COLO668 (cell line): Measurements from ENCODE around the gene RPL41.
"Not testable (repeated sequence)": the region's sequence is repeated elsewhere in the genome, so short reads cannot be mapped to it uniquely, and the experiment has no call there.

Experiments
- DNase-seq: peaks from one replicate; lab custom pipeline; 2025; ENCODE audit not compliant: unreplicated experiment; lab: John Stamatoyannopoulos, UW

RPL41 gene

GRCh38 chr12:56116267-56117081 is at the start of gene RPL41:
TSS of gene RPL41 (plus strand) at chr12:56116633.
- peak; percentile 89 for DNase-seq

GRCh38 chr12:56071648-56072047 is 44.8 kb upstream of the RPL41 start:
- DNase-seq, result no peak

- no peak for DNase-seq
Measured at GRCh38 chr12:56074396-56074795, 42.0 kb upstream of the RPL41 start.

DNA sequence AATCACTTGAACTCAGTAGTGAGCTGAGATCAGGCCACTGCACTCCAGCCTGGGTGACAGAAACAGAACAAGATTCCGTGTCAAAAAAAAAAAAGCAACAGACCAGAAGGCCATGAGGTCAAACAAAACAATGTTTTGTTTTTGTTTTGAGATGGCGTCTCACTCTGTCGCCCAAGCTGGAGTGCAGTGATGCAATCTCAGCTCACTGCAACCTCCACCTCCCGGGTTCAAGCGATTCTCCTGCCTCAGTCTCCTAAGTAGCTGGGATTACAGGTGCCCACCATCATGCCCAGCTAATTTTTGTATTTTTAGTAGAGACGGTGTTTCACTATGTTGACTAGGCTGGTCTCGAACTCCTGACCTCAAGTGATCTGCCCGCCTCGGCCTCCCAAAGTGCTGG is 38.5 kb upstream of the RPL41 start:
- DNase-seq, result not testable (repeated sequence)

DNA sequence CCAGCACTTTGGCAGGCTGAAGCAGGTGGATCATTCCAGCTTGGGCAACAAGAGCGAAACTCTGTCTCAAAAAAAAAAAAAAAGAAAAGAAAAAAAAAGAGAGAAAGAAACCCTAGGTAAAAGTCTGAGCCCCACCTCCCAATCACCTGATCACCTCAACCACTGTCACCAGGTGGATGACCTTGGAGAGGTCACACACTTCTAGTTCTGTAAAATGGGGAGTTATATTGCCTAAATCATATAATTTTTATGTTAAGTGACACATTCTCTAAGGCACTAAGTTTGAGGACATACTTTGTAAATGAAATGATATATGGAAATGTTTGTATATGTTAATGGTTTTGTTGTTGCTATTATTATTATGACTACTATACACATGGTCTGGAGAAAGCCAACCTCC is 38.0 kb upstream of the RPL41 start:
- no peak for DNase-seq

DNA sequence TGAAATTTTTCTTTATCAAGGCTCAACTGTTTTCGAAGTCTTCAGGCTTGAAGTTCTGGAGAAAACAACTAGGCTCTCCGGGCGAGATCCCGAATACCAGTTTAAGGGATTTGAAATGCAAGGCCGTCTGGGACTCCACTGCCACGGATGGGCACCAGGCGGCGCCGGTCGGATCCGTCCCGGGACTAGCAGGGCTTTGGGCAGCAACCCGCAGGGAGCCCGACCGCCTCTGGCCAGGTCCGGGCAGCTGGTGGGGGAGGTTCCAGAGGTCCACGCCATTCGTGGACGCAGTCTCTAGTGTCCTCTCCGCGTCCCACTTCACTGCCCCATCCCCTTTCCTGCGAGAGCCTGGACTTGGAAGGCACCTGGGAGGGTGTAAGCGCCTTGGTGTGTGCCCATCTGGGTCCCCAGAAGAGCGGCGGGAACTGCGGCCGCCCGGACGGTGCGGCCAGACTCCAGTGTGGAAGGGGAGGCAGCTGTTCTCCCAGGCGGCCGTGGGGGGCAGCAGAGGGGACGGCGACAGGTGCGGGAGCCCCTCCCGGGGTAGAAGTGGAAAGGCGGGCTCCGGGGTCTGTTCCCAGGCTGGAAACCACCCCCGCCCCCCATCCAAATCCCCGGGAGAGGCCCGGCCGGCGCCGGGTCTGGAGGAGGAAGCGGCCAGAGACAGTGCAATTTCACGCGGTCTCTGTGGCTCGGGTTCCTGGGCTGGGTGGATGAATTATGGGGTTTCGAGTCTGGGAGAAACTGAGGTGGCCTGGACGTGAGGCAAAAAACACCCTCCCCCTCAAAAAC is 37.3 kb upstream of the RPL41 start:
- peak; percentile 75 for DNase-seq

DNA sequence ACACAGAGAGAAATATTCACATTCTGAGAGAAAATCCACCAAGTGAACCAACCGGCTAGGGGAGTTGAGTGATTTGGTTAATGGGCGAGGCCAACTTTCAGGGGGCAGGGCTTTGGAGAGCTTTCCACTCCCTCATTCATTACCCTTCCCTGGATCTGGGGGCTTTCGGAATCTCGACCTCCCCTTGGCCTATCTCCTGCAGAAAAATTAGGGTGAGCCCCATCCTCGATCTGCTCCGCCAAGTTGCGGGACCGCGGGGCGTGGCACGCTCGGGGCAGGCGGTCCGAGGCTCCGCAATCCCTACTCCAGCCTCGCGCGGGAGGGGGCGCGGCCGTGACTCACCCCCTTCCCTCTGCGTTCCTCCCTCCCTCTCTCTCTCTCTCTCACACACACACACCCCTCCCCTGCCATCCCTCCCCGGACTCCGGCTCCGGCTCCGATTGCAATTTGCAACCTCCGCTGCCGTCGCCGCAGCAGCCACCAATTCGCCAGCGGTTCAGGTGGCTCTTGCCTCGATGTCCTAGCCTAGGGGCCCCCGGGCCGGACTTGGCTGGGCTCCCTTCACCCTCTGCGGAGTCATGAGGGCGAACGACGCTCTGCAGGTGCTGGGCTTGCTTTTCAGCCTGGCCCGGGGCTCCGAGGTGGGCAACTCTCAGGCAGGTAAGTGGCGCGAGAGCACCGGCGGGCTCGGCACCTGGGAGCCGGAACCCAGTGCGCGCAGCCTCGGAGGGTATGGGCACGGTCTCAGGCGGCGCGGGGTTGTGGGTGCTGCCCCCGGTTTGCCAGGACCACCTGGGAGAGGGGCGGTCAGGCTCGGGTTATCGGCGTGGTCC is 36.5 kb upstream of the RPL41 start, which contains the start of gene ERBB3:
TSS of gene ERBB3 (plus strand) at position 443 of the 833 bp plus-strand sequence. CDS start at position 579, 136 bp downstream.
- DNase-seq, result peak; percentile 79

GRCh38 chr12:56080556-56081138 is 35.8 kb upstream of the RPL41 start:
- DNase-seq, result peak; percentile 18

DNA sequence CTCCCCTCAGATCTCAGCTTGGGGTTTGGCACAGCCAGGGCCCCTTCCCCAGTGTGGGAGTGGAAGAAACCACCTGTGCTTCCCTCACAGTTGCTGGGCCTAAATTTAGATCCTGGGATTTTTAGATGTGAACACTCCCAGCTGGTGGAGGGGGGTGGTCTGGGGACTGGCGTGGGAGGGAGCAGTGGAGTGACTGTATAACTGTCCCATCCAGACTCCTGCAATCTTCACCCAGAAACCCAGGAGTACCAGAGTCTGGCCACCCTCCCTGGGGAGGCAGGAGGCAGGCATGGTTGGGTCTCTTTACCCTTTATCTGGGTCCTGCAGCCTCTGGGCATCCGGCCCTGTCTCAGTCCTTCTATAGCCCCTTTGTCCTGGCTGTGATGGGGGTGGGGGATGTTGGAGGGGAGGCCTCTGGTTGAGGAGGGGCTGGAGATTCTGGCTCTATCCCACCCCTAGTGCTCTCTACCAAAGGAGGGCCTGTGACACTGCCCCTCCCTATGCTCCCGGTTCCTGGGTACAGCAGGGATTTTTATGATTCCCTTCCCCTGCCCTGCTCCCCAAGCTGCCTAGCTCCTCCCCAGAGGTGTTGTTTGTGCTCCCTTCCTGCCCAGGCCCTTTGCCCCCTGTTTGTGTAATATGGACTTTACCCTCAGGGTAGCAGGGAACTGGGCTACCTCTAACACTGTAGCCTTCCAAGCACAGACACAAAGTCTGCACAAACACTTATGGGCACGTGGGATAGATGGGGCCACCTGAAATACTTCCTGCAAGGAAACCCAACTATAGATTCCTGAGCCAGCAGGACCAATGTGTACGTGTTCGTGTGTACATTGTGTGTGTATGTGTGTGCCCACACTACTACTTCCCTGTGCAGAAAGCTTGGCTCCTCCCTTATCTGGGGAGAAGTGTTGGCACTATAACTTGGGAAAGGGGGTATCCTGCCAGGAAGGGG is 34.8 kb upstream of the RPL41 start:
- peak; percentile 18 for DNase-seq

- no peak for DNase-seq
Measured at GRCh38 chr12:56082382-56082781, 34.1 kb upstream of the RPL41 start.

DNA sequence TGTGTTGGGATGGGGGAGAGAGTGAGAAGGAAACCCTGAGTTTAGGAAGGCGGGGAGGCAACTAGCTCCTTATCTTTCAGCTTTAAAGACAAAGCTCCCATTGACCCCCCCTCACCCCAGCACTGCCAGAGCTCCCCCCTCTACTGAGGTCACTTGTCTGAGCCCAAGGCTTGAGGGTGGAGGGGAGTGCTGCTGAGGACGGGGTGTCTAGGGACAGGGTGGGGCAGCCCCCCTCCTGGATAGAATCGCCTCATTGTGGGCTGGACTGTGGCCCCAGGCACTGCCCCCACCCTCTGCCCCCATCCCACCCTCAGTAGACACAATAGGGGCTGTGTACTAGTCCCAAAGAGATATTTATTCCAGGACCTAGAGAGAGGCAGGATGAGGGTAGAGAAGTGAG is 33.5 kb upstream of the RPL41 start:
- DNase-seq, result no peak

GRCh38 chr12:56084958-56085543 is 31.4 kb upstream of the RPL41 start:
- DNase-seq, result peak; percentile 4

DNA sequence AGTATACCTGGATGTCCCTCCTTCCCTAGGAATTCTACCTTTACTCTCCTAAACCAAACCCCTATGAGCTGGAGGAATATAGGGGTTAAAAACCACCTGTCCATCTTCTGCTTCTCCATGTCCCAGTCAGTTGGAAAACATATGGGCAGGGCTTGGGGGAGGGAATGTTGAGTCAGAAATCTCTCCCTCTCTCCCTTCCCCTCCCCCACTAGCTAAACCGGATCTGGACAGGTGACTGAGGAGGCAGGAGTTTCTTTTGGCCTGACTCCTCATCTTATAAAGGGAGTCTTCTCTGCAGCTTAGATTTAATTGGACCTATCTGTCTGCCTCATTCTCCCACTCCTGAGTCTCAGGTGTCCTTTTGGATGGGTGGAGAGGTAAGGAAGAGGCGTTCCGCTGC is 30.3 kb upstream of the RPL41 start:
- no peak for DNase-seq

DNA sequence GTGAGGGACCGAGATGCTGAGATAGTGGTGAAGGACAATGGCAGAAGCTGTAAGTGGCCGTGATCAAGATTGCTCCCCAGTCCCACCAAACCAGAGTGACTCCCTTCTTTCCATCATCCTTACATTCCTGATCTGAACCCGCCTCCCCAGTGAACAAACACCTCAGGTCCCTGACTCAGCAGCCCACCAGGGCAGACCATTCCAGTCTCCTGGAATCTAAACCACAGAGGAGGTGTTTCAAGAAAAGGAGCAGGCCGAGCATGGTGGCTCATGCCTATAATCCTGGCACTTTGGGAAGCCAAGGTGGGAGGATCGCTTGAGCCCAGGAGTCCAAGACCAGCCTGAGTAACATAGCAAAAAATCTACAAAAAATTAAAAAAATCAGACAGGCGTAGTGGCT is 29.8 kb upstream of the RPL41 start:
- DNase-seq, result no peak

DNA sequence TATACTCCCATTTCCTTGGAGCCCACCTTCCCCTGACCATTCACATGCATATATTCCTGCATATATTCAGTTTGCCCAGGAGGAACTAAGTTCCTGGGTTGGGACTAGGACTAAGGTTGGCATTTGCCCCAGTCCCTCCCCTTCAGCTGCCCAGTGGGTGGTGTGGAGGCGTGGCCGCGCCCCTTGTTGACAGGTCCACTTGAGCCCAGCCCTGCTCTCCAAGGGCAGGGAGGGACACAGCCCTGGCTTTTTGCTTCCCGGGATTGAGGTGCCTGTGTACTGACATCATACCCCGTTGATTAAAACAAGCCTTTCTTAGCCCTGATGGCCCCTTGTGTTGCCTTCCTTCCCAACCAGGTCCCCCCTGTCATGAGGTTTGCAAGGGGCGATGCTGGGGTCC is 29.2 kb upstream of the RPL41 start:
- peak; percentile 17 for DNase-seq

DNA sequence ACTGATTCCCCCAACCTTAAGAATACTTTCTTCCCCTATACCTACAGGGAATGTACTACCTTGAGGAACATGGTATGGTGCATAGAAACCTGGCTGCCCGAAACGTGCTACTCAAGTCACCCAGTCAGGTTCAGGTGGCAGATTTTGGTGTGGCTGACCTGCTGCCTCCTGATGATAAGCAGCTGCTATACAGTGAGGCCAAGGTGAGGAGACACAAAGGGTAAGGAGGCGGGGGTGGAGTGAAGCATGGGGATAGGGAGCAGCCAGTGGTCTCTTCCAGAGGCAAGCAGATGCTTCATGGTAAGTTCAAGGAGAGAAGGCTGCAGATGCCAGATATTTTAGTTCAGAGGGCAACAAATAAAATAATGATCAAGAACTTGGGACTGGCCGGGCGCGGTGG is 18.7 kb upstream of the RPL41 start:
- no peak for DNase-seq

DNA sequence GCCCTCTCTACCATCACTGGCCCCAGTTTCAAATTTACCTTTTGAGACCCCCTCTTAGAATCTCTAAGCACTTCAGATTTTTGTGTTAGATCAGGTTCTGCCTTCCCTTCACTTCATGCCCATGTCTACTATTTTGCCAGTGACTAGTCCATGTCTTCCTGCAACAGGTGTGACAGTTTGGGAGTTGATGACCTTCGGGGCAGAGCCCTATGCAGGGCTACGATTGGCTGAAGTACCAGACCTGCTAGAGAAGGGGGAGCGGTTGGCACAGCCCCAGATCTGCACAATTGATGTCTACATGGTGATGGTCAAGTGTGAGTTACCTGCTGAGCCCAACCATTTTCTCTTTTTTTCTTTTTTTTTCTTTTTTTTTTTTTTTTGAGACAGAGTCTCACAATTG is 17.8 kb upstream of the RPL41 start:
- DNase-seq, result no peak

DNA sequence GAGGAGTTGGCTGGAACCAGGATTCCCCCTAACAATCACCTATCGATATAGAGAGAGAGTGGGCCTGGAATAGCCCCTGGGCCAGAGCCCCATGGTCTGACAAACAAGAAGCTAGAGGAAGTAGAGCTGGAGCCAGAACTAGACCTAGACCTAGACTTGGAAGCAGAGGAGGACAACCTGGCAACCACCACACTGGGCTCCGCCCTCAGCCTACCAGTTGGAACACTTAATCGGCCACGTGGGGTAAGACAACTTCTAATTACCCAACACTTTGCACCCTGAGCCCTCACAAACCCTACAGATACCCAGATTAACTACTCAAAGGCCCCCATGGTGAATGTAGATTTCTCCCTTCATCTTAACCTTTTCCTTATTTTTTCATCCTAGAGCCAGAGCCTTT is 16.6 kb upstream of the RPL41 start:
- DNase-seq, result no peak

- DNase-seq, result no peak
Measured at GRCh38 chr12:56101045-56101444, 15.4 kb upstream of the RPL41 start.
